Lung microvascular endothelial cell (primary cell): ENCODE measurements around the gene ARL4A. TPM values are rescaled to one million over a fixed set of nuclear protein-coding genes. Genes with fewer than 3 reads are reported as not detected.
"Not testable (repeated sequence)": the region's sequence is repeated elsewhere in the genome, so short reads cannot be mapped to it uniquely, and the experiment has no call there.

Experiments
- DNase-seq, 2 donors: peaks; one replicate each; pipeline versions ENCODE4 v3.0.0 to v3.0.0-alpha.2; 2010; ENCODE audit warnings: low read depth in 2 of 2
- total RNA-seq: library from RNA; depleted of rRNA; stranded (reverse); fragments of >200 nt; gene quantifications from 2 replicates; pipeline ENCODE4 v1.2.1, GENCODE V29; 2014

ARL4A gene, protein sequence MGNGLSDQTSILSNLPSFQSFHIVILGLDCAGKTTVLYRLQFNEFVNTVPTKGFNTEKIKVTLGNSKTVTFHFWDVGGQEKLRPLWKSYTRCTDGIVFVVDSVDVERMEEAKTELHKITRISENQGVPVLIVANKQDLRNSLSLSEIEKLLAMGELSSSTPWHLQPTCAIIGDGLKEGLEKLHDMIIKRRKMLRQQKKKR
- 173 and 353 TPM in 2 replicates for total RNA-seq

DNA sequence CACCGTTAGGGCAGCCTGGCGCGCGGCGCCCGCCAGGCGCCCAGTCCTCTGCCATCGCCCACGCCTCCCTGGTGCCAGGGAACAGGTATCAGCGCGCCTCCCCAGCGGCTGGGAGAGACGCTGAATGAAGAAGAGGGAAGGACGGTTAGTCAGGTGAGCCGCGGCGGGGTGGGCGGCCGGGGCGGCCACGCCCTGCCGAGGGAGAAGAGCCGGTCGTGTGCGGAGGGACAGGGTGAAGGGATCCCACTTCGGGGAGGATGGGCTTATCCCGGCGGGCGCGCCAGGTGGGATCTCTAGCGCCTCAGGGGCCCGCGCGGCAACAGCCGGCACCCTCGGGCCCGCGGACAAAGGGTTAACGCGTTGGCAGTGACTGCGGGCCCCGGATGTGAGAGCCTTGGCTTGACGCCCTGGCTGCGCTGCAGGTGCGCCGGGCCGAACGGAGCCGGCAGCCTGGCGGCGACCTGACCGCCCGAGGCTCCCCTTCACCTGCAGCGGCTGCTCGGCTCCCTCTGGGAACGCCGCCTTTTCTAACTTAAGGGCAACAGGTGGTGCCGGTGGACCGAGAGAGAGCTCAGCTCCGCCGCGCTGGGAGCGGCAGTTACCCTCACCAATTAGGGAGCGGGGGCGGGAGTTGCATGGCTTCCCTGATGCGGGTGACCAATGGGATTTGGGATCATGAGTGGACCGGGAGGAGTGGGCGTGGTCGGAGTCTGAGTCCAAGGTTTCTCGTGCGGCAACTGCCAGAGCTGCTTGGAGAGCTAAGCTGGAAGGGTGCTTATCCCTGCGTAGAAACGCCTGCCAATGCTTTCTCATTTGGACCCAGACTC is at the start of gene ARL4A:
Gene ARL4A, plus strand, starts transcription at position 743 of the 827 bp plus-strand sequence. CDS start 622 bp downstream, outside the sequence.
- peak; percentile 99 for DNase-seq

DNA sequence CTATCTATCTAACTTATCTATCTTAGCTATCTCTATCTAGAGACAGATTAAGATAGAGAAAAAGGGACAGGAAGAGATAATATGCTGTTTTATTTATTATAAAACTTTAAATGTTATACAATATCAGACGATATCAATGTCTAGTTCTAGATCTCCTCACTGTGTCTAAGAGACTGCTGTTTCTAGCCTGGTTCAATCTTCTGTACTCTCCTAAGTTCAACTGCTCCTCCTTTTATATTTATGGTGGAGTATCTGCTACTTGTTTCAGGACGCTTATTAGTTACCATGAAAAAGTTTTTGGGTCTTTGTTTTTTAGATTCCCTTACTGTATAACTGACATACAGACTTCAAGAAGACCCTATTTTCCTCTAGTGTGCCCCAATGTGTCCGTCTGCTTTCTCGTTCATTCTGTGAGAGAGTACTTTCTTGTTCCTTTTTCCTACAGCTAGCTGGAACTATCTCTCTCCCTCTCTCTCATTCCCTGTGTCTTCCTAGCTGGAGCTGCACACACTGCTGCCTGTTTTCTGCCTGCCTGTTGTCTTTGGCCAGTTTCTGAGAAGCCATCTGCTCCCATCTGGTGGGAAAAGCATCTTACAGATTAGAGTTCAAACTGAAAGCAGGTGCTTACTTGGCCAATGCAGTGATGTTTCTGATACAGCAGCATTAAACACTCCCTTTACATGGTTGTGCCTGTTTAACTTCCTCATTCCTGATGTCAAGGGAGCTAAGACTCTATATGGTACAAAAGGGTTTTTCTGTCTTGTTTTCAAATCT is 49.4 kb upstream of the ARL4A start:
- DNase-seq = peak in 1 of 2 donors; percentile 5

DNA sequence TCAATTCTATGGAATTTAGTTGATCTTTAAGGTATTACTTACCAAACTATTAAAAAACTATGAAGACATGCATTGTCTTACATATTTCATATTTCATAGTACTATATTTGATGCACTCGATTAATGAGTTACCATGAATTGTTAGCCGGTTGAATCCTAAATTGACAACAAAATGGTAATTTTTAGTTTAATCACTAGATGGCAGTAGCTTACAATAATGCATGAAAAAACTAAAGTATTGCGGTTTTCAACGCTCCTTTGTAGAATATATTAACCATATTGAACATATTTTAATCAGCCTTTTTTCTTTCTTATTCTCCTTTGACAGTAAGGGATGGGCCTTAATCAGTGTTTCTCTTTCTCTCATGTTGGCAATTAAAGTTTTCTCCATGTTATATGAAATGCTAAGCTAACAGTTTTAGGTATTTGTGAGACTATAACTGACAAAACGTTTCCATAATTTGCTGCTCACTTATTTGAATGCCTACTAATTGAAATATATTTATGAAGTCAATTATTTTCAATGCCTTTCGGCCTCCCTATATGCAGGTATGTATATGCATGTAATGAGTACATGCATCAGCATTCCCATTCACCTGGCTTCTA is 48.5 kb upstream of the ARL4A start:
- peak; percentile 46 to 58 for DNase-seq

DNA sequence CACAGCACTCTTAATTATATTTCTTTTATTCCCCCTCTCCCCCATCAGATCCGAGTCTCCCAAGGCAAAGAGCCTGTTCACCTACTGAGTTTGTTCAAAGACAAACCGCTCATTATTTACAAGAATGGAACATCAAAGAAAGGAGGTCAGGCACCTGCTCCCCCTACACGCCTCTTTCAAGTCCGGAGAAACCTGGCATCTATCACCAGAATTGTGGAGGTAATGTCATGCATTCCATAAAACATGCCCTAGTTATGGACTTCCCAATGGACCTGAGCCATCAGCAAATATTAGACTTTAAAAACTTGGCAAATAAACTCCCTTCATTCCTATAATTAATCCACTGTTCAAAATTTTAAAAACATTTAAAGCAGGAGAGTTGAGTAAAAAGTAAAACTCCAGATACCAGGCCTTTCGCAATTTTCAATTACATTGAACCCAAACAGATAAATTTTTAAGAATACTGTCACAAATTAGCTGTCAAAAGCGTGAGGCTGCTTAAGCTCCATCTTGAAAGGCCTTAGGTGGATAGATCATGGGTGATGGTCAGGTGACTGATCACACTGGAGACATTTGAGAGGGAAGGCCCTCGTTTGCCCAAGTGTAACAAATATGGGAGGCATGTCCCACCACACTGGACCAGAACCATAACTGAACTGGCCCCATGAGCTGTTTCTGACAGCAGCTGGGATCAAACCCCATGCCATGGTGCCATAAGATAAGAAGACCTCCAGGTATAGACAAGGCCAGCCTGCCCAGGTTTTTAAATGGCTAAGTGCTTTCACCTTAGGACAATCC is 46.9 kb upstream of the ARL4A start:
- DNase-seq = no peak

DNA sequence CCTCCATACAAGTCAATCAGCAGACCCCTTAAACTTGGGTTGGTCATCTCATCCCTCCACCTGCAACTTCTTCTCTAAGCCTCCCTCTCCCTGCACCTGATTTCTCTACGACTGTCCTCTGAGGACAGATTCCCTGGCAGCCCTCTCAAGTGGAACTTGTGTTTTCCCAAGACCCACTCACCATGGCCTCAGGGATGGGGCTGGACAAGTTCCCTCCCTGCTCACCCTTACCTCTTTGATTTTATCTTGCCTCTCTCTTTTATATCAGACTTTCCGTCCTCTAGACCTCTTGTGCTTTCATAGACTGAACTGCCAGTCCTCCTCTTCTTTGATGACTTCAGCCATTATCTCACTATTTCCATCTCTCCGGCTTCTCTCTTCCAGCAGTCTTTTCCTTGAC is 46.2 kb upstream of the ARL4A start:
- no peak for DNase-seq

DNA sequence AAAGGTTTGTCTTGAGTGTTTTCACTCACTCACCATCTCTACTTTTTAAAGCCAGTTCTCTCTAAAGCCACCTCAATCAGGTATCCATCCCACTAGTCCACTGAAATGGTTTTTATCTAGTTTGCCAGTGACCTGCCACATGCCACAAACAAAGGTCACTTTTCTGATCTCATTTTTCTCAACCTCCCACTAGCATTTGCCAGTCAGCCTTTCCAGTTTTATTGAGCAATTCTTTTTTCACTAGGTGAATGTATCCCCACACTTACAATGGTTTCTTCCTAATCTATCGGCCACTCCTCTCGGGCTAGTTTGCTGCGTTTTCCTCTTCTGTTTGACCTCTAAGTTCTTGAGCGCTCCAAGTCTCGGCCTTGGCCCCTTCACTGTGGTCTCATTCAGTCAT is 44.9 kb upstream of the ARL4A start:
- DNase-seq = no peak

DNA sequence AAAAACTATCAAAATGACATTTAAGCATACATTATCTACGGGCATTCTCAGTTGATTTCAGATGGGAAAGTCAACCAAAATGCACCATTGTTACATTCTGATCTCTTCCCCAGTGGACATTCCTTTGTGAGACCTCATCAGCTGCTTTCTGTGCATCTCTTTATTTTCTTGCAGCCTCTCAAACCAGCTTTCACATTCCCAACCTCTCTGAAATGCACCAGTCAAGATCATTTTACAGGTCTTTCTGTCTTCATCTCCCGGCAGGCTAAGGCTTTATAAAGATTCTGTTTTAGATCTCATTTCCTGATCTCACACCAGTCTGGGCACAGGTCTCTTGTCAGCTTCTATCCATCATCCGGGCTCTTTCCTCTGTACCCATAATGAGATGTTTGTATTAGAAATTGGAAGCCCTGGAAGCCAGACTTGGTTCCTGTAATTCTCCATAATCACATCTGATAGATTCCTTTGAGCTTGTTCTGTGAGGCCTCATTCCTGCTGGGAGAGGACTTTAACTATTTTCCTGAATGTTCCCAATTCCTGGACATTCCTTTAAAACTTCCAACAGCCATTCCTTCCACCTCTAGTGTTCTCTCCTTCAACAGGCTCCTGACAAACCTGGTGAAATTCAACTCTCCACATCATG is 44.3 kb upstream of the ARL4A start:
- DNase-seq = peak in 1 of 2 donors; percentile 6

DNA sequence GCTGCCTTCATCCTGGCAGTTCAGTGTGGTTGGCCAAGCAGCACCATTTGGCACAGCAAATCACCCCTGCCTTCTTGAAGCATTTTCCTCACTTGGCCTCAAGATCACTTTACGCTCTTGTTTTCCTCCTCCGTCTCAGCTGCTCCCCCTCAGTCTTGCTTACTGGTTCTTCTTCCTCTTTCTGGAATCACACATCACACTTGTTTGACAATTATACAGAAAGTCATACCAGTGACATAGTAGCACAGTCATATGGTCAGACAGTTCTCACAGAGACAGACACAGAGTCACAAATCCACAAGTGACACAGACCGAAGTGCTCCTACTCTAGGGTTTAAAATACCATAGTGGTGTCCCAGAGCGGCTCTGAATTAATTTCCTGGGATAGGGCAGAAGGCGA is 43.8 kb upstream of the ARL4A start:
- DNase-seq = no peak

DNA sequence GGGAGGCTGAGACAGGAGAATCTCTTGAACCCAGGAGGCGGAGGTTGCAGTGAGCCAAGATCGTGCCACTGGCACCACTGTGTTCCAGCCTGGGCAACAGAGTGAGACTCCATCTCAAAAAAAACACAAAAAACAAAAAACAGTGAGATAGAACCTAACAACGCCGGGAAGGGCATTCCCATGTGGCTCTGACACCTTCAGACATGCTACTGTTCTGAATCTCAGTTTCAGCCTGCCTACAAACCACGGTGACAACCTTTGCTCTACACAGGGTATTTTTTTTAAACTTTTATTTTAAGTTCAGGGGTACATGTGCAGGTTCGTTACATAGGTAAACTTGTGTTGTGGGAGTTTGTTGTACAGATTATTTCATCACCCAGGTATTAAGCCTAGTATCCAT is 42.2 kb upstream of the ARL4A start:
- DNase-seq = not testable (repeated sequence)

DNA sequence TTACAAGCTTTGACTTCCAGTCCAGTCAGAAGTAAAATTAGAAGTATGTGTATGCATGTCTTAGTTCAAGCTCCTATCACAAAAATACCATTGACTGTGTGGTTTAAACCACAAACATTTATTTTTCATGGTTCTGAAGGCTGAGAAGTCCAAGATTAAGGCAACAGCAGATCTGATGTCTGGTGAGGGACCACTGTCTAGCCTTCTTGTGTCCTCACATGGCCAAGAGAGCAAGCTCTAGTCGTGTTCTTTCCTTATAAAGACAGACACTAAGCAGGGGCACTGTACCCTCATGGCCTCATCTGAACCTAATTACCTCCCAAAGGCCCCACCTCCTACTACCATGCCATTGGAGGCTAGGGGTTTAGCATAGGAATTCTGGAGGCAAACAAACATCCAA is 41.3 kb upstream of the ARL4A start:
- DNase-seq = no peak

DNA sequence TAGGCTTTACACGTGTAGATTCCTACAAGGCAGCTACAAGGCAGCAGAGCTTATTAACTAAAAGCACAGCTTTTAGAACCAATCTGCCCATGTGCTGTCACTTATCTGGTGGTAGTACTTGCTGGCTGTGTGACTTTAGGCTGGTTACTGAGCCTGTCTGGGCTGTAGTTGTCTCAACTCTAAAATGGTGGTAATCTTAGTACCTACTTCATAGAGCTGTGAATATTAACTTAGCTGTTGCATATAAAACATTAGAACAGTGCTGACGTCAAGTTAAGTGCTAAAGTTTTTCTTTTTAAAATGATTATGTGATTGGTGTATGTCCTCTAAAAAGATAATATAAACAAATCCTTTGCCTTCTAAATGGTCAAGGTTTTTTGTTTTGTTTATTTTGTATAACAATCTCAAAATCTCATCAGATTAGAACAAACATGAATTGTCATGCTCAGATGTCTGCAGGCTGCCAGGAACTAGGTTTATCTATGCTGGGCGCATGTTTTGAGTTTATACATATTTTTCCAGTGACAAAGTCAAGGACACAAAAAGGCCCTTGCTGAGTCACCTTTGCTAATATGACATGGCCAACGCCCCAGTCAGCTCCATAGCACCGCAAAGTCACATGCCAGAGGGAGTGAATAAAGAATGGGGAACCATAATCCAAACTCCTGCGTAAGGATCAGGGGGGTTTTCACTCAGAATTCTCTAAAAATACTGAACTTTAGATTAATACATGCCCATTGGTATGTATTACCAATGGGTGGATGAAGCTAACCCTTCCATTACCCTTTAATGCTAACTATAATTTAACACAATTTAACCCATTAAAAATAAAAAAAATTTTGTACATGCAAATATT is 39.8 kb upstream of the ARL4A start:
- DNase-seq = peak; percentile 24 to 28

DNA sequence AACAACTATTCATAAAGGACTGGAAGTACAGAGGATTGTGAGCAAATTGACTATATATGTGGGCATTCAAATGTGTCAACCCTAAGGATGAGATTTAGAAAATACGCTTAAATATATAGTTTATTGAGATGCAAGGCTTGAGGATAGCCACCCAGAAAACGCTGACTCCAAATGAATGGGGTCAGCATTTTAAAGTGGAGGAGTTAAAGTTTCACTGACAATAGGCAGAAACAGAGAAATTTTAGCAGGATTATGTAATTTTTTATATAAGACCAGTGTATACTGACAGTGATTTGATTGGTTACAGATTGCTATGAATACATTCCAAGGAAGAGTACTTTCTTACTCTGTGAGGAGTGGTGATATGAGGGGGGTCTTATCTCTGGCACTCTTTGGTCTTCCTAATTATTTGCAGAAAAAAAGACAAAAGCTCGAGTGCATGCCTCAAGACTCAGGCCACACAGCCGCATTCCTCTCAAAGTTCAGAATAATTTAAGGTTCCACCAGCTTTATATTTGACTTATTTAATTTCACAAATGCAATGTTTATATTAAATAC is 38.6 kb upstream of the ARL4A start:
- no peak for DNase-seq

DNA sequence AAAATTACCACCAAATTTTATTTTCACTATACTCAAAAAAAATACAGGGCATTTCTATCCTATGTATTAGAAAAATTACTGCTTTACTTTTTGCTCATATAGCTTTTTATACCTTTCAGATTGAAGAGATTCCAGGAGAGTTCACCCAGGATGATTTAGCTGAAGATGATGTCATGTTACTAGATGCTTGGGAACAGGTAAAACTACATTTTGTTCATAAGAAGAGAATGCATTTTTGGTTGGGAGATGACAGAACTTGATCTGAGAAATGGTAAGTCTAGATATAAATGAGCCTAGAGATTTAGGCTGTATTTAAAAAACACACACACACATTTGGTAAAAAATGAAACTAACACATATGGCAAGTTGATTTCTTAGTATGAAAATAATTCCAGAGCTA is 38.1 kb upstream of the ARL4A start:
- DNase-seq = no peak

DNA sequence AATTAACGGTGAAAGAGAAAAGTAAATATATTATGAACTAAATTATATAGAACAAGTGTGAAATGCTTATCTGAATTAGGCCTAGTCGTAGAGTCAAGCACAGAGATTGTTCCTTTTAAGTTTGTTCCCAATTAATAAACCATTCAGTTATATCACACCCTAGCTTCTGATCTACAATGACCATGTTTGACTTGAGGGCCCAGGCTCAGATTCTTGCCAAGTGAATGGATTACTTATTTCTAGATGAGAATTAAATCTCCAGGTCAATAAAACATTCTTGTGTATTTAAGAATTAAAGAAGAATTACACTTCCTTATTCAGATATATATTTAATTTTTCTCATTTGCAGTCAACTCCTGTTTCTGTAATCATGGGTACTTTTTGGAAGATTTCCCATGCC is 37.4 kb upstream of the ARL4A start:
- DNase-seq = no peak

DNA sequence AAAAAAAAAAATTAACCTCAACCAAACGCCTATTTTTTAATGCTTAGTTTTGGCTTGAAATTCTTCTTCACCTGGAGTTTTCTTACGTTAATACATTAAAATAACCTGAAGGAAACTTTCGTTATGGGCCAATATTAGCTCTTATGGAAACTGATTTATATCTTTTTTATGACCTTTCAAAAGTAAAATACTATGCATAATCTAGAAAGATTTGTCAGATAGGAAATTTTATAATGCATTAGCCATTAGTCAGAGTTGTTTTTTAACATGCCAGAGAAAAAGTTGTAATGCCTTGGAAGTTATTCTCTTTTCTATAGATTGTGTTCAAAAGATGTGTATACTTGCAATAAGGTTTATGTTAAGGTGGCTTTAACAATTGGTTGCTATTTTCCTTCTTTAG is 34.3 kb upstream of the ARL4A start:
- no peak for DNase-seq

DNA sequence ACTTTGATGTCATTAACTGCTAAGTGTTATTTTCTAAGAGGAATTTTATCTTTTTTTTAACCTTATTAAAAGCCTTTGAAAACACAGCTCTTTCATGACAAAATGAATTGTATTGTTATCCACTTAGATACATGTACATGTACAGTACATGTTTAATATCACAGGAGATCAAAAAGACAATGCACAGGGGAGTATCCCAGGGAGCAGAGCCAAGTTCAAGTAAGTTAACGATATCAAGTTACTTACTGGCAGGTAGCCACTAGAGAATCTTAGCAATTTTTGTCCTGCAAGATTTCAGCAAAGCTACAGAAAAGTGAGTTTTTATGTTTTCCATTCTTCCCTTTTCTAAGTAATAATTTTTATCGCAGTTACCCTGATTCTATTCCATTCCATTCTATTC is 33.9 kb upstream of the ARL4A start:
- DNase-seq = peak in 1 of 2 donors; percentile 30

DNA sequence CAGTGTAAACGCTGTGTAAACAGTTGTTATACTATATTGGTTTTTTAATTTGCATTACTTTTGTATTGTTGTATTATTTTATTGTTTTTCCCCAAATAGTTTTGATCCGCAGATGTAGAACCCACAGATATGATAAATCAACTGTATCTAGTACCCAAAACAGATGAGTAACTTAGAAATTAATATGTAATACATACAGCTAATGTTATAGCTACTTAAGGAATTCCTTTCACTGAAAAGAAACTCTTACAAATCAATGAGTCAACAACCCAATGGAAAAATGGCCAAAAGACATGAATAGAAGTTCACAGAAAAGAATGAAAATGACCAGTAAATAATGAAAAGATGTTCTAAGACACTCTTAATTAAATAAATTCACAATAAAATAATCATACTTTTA is 32.3 kb upstream of the ARL4A start:
- DNase-seq = no peak

DNA sequence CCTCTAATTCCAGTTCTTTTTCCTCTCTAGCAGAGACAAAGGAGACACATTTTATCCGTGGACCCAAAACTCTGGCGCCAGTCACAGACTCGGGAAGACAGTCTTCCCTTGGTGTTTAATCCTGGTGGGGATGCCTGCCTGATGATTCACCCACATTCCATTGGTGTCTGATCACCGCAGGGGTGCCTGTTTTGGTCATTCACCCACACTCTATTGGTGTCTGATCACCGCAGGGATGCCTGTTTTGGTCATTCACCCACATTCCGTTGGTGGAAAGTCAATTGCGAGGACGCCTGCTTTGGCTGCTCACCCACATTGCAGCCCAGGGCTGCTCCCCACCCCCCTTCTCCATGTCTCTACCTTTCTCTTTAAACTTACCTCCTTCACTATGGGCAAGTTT is 27.0 kb upstream of the ARL4A start:
- DNase-seq = peak in 1 of 2 donors; percentile 55

DNA sequence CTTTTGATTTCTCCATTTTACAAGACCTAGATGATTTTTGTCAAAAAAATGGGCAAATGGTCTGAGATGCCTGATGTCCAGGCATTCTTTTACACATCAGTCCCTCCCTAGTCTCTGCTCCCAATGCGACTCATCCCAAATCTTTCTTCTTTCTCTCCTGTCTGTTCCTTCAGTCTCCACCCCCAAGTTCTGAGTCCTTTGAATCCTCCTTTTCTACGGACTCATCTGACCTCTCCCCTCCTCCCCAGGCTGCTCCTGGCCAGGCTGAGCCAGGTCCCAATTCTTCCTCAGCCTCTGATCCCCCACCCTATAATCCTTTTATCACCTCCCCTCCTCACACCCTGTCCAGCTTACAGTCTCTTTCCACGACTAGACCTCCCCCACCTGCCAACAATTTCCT is 26.4 kb upstream of the ARL4A start:
- not testable (repeated sequence) for DNase-seq
